Astrocyte (in vitro differentiated cells and primary cell): ENCODE data around the gene SND1. TPM values are rescaled to one million over a fixed set of nuclear protein-coding genes. Genes with fewer than 3 reads are reported as not detected.

Experiments used
- DNase-seq: peaks from one replicate; pipeline ENCODE4 v3.0.0-alpha.2; 2010; ENCODE audit warnings: low read depth
- FAIRE-seq: peaks from 2 replicates; lab custom pipeline; 2011; peaks lifted over from hg19 to GRCh38; lab: Jason Lieb, UNC
- H2AFZ ChIP-seq: 2 replicates; pipeline ENCODE4 v1.6.0; 2012; ENCODE audit warnings: low read depth, low read length, inconsistent platforms
- H3K27ac ChIP-seq: 2 replicates; pipeline ENCODE4 v1.5.1; 2011; ENCODE audit warnings: low read depth, low read length, inconsistent platforms
- H3K27me3 ChIP-seq: 2 replicates; pipeline ENCODE4 v1.6.0; 2011; ENCODE audit warnings: low read length, inconsistent platforms; ENCODE audit not compliant: insufficient read depth
- H3K36me3 ChIP-seq: 2 replicates; pipeline ENCODE4 v1.5.1; 2011; ENCODE audit warnings: low read length, inconsistent platforms; ENCODE audit not compliant: insufficient read depth
- H3K4me1 ChIP-seq: 2 replicates; pipeline ENCODE4 v1.5.1; 2011; ENCODE audit warnings: low read length, inconsistent platforms; ENCODE audit not compliant: insufficient read depth
- H3K4me2 ChIP-seq: 2 replicates; pipeline ENCODE4 v1.6.0; 2012; ENCODE audit warnings: low read length, inconsistent platforms
- H3K4me3 ChIP-seq: 2 replicates; pipeline ENCODE4 v1.5.1; 2011; ENCODE audit warnings: low read depth, mild to moderate bottlenecking, low read length, inconsistent platforms; ENCODE audit not compliant: insufficient read depth
- H3K79me2 ChIP-seq: 2 replicates; pipeline ENCODE4 v1.6.0; 2012; ENCODE audit warnings: mild to moderate bottlenecking, low read length, inconsistent platforms; ENCODE audit not compliant: insufficient read depth
- H3K9ac ChIP-seq: 2 replicates; pipeline ENCODE4 v1.6.0; 2012; ENCODE audit warnings: mild to moderate bottlenecking, low read length, inconsistent platforms
- H3K9me3 ChIP-seq: 2 replicates; pipeline ENCODE4 v1.5.1; 2012; ENCODE audit warnings: low read depth, mild to moderate bottlenecking, low read length, inconsistent platforms; ENCODE audit not compliant: insufficient read depth
- H4K20me1 ChIP-seq: 2 replicates; pipeline ENCODE4 v1.6.0; 2012; ENCODE audit warnings: low read length, inconsistent platforms; ENCODE audit not compliant: insufficient read depth
- H3K27ac Mint-ChIP-seq: one replicate; pipeline ENCODE4 v1.8.0; 2021; ENCODE audit warnings: mild to moderate bottlenecking, mixed read lengths; ENCODE audit not compliant: unreplicated experiment
- H3K27me3 Mint-ChIP-seq: one replicate; pipeline ENCODE4 v1.8.0; 2021; ENCODE audit warnings: low read depth, mixed read lengths; ENCODE audit not compliant: unreplicated experiment
- H3K36me3 Mint-ChIP-seq: one replicate; pipeline ENCODE4 v1.8.0; 2021; ENCODE audit warnings: low read depth, mixed read lengths; ENCODE audit not compliant: unreplicated experiment
- H3K4me1 Mint-ChIP-seq: one replicate; pipeline ENCODE4 v1.8.0; 2021; ENCODE audit warnings: low read depth, mixed read lengths; ENCODE audit not compliant: unreplicated experiment
- H3K4me3 Mint-ChIP-seq: one replicate; pipeline ENCODE4 v1.8.0; 2021; ENCODE audit warnings: mild to moderate bottlenecking, moderate library complexity, mixed read lengths; ENCODE audit not compliant: unreplicated experiment
- H3K9me3 Mint-ChIP-seq: one replicate; pipeline ENCODE4 v1.8.0; 2021; ENCODE audit warnings: mild to moderate bottlenecking, mixed read lengths; ENCODE audit not compliant: unreplicated experiment
- CTCF ChIP-seq: IDR thresholded peaks from 2 replicates; pipeline ENCODE4 v1.5.1; 2011; ENCODE audit warnings: low read depth, mild to moderate bottlenecking, inconsistent platforms, low read length, moderate library complexity; ENCODE audit not compliant: insufficient read depth
- EZH2 ChIP-seq: IDR thresholded peaks from 2 replicates; pipeline ENCODE4 v1.6.1; 2012; ENCODE audit warnings: mild to moderate bottlenecking, low read length, inconsistent platforms; ENCODE audit not compliant: insufficient read depth
- total RNA-seq: library from RNA; stranded (reverse); gene quantifications from 2 replicates; pipeline ENCODE4 v1.2.1, GENCODE V29; 2021

SND1 gene
- total RNA-seq, 1 donor from 2014 or later = 267 TPM

- H3K9ac ChIP-seq = no peak overlapping the region
- H3K27ac Mint-ChIP-seq = no peak overlapping the region
- DNase-seq (no peak), FAIRE-seq (no peak)
- H3K27me3 ChIP-seq = no peaks in the 10 kb centered on the region
- H3K27me3 Mint-ChIP-seq = no peaks in the 10 kb centered on the region
- TF ChIP-seq EZH2 = no peak
- TF ChIP-seq CTCF = no peak
- H3K36me3 Mint-ChIP-seq = no peaks in the 10 kb centered on the region
- H3K27ac ChIP-seq = no peak overlapping the region
- no peaks in the 10 kb centered on the region for H3K4me1 ChIP-seq
- H3K4me2 ChIP-seq = no peak overlapping the region
- H3K4me3 Mint-ChIP-seq = no peak overlapping the region
- H3K4me3 ChIP-seq = no peak overlapping the region
- peaks cover 46% of the 10 kb centered on the region for H3K79me2 ChIP-seq
- H3K9me3 ChIP-seq = no peaks in the 10 kb centered on the region
- no peak overlapping the region for H2AFZ ChIP-seq
- H3K9me3 Mint-ChIP-seq = no peaks in the 10 kb centered on the region
- no peaks in the 10 kb centered on the region for H3K36me3 ChIP-seq
- peaks cover 5% of the 10 kb centered on the region for H3K4me1 Mint-ChIP-seq
- peaks cover 81% of the 10 kb centered on the region for H4K20me1 ChIP-seq
These were observed 264.7 kb downstream of the SND1 start for GRCh38 chr7:127916735-127917134.

GRCh38 chr7:127918130-127918529, 266.1 kb downstream of the SND1 start:
- H3K36me3 Mint-ChIP-seq = no peaks in the 10 kb centered on the region
- no peak overlapping the region for H3K4me3 Mint-ChIP-seq
- Histone ChIP-seq H3K27me3 (no peaks in the 10 kb centered on the region), H3K9ac (no peak overlapping the region), H3K36me3 (no peaks in the 10 kb centered on the region), H3K79me2 (peaks cover 52% of the 10 kb centered on the region), H2AFZ (no peak overlapping the region), H3K27ac (no peak overlapping the region), H3K4me2 (no peak overlapping the region), H3K9me3 (no peaks in the 10 kb centered on the region), H4K20me1 (peaks cover 80% of the 10 kb centered on the region), H3K4me1 (no peaks in the 10 kb centered on the region), H3K4me3 (no peak overlapping the region)
- DNase-seq = no peak
- TF ChIP-seq CTCF (no peak), EZH2 (no peak)
- FAIRE-seq = no peak
- H3K4me1 Mint-ChIP-seq = peaks cover 5% of the 10 kb centered on the region
- no peaks in the 10 kb centered on the region for H3K9me3 Mint-ChIP-seq
- no peak overlapping the region for H3K27ac Mint-ChIP-seq
- H3K27me3 Mint-ChIP-seq = no peaks in the 10 kb centered on the region

GRCh38 chr7:127920787-127921438, 268.9 kb downstream of the SND1 start:
- H3K27me3 ChIP-seq = no peaks in the 10 kb centered on the region
- no peaks in the 10 kb centered on the region for H3K4me1 ChIP-seq
- peak; percentile 52 for FAIRE-seq
- no peak for TF ChIP-seq EZH2
- TF ChIP-seq CTCF = no peak
- Mint-ChIP-seq H3K4me3 (no peak overlapping the region), H3K27me3 (no peaks in the 10 kb centered on the region), H3K36me3 (no peaks in the 10 kb centered on the region), H3K4me1 (peaks cover 7% of the 10 kb centered on the region), H3K27ac (no peak overlapping the region), H3K9me3 (no peaks in the 10 kb centered on the region)
- H3K36me3 ChIP-seq = no peaks in the 10 kb centered on the region
- peaks cover 45% of the 10 kb centered on the region for H3K79me2 ChIP-seq
- DNase-seq = no peak
- no peak overlapping the region for H3K27ac ChIP-seq
- no peaks in the 10 kb centered on the region for H3K9me3 ChIP-seq
- no peak overlapping the region for H3K9ac ChIP-seq
- peaks cover 74% of the 10 kb centered on the region for H4K20me1 ChIP-seq
- no peak overlapping the region for H3K4me3 ChIP-seq
- H2AFZ ChIP-seq = no peak overlapping the region
- H3K4me2 ChIP-seq = no peak overlapping the region
